Raji (cell line): ENCODE results near the gene ARHGEF28.

Experiments used
- POLR2A ChIP-seq: IDR thresholded peaks from 2 replicates; pipeline ENCODE4 v1.6.1; 2011; ENCODE audit warnings: low read depth, low read length, control low read depth; ENCODE audit not compliant: insufficient read depth

Gene ARHGEF28

GRCh38 chr5:73625944-73626811 is at the start of gene ARHGEF28:
TSS of gene ARHGEF28 (plus strand) at chr5:73626196. CDS start at chr5:73684852, 58,656 bp downstream.
- TF ChIP-seq POLR2A: no peak

DNA sequence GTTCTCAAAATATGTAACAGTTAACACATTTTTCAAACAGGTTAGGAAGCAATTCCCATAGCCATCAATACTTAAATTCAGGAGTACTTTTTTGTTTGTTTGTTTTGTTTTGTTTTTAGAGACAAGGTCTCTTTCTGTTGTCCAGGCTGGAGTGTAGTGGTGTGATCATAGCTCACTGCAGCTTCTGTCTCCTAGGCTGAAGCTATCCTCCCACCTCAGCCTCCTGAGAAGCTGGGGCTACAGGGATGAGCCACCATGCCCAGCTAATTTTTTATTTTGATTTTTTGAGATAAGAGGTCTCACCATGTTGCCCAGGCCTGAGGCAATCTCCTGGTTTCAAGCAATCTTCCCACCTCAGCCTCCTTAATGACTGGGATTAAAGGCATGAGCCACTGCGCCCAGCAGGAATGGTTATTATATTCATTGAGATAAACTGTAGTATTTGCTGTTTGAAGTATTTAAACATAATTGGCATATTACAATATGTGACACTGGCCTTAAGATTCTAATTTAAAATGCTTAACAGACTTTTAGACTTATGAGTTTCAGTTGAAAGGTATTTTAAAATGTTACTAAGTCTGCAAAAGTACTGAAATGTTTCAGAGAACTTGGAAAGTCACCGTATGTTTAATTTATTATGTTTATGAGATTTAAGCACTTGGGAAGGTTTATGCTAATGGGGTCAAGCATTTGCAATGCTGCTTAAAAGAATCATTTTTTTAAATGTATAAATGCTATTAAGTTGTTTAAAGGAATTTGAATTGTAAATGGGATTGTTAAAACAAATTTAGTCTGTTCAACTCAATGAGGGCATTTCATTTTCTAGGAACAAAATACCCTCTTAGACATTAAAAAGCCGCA is 43.5 kb upstream of the ARHGEF28 start:
- no peak for TF ChIP-seq POLR2A

GRCh38 chr5:73587923-73588322 is 38.1 kb upstream of the ARHGEF28 start:
- no peak for TF ChIP-seq POLR2A

GRCh38 chr5:73591102-73591695 is 34.8 kb upstream of the ARHGEF28 start:
- TF ChIP-seq POLR2A: no peak

DNA sequence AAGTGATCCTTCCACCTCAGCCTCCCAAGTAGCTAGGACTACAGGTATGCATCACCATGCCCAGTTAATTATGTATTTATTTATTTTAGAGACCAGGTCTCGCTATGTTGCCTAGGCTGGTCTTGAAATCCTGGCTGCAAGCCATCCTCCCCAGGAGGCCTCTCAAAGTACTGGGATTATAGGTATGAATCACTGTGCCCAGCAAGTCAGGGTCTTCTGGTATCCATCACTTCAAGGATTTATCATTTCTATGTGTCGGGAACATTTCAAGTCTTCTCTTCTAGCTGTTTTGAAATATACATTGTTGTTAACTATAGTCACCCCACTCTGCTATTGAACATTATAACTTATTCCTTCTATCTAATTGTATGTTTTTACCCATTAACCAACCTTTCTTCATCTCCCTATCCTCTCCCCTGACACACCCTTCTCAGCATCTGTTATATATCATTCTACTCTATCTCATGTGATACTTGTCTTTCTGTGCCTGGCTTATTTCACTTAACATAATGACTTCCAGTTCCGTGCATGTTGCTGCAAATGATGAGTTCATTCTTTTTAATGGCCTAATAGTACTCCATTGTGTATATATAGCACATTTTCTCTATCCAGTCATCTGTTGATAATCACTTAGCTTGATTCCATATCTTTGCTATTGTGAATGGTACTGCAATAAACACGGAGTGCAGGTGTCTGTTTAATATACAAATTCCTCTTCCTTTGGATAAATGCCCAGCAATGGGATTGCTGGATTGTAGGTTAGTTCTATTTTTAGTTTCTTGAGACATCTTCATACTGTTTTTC is 34.1 kb upstream of the ARHGEF28 start:
- TF ChIP-seq POLR2A: no peak

DNA sequence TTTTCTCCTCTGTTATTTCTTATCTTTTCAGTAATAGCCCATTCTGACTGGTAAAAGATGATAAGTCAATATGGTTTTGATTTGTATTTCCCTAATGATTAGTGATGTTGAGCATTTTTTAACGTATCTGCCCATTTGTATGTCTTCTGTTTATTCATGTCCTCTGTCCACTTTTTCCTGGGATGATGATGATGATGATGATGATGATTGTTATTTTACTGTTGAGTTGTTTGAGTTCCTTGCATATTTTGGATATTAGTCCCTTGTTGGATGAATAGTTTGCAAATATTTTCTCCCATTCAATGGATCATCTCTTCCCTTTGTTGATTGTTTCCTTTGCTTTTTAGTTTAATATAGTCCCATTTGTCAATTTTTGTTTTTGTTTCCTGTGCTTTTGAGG is 33.4 kb upstream of the ARHGEF28 start:
- no peak for TF ChIP-seq POLR2A

- TF ChIP-seq POLR2A: no peak
These were observed 29.2 kb upstream of the ARHGEF28 start for GRCh38 chr5:73596705-73597328.

DNA sequence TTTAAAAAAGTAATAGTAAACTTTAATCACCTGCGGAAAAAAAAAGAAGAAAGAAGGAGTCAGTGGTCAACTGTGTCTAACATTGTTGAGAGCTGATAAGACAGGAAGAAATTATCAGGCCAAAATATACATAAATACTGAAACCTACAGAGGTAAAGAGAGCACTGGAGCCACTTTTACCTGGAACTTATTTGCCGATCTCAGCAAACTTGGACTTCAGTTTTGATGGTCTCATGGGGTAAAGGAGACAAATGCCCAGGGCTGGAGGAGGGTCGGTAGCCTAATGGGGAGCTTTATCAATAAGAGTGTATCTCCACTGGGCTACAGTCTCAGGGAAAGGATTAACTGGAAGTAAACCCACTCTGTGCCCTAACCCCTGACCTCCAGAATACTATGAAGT is 26.6 kb upstream of the ARHGEF28 start:
- no peak for TF ChIP-seq POLR2A

DNA sequence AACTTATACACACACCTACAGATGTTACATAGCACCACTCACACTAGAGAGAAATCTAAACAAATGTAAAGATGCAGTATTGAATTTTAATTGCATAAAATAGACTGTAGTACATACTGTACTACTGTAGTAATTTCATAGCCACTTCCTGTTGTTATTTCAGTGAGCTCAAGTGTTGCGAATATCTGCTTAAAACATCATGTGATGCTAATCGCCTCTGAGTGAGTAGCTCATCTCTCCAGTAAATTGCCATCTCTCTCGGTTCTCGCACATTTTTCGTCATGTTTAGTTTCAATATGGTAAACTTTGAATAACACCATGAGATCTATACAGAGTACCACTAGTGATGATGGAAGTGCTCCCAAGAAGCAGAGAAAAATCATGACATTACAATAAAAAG is 22.0 kb upstream of the ARHGEF28 start:
- TF ChIP-seq POLR2A: no peak

DNA sequence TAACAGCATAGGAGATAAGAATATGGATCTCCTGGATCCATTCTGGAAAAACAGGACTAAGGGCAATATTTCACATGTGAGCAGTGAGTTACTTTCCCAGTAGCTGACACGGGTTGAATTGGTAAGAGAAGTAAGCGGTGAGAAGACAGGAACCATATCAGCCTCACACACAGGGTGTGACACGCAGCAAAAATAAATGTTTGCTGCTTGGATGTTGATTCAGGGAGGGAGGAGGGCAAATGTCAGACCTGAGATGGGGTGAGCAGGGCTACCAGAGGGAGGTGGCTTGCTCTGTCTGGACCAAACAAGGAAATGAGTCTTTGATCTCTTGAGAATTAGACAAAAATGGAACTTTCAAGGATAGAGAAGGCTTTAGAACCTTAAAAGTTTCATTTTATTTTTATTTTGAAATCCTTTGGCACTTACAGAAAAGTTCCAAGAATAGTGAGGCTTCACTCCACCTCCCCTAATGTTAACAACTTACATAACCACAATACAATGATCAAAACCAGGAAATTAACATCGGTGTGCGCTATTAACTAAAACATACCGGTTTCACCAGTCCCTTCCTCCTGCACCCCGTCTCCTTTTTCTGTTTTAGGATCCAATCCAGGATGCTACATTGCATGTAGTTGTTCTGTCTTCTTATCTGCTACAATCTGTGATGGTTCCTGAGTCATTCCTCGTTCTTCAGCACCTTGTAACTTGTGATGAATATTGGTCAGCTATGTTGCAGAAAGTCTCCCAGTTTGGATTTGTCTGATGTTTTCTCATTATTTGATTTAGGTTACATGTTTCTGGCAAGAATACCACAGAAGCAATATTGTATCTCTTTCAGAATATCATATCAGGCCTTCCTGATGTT is 20.5 kb upstream of the ARHGEF28 start:
- no peak for TF ChIP-seq POLR2A

DNA sequence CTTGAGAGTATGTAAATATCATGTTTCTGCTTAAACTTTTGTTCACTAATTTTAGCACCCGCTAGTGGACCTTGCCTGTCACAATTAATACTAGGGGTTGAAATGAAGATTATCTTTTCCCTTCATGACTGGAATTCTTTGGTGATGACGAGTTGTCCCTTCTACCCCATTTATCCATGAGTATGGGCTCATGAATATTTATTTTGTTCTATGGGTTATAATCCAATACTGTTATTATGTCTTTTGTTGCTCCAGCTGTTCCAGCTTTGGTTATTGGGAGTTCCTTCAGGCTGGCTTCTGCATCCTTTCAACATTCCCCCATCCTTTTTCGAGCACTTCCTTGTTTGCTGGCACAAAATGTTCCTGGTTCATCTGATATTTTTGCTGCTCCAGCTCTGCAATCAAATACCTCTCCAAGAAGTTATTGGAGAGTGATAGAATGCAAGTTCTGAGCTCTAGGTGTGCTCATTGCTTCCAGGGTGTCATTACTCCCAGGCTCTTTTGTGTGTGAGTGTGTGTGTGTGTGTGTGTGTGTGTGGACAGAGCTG is 19.7 kb upstream of the ARHGEF28 start:
- TF ChIP-seq POLR2A: no peak

DNA sequence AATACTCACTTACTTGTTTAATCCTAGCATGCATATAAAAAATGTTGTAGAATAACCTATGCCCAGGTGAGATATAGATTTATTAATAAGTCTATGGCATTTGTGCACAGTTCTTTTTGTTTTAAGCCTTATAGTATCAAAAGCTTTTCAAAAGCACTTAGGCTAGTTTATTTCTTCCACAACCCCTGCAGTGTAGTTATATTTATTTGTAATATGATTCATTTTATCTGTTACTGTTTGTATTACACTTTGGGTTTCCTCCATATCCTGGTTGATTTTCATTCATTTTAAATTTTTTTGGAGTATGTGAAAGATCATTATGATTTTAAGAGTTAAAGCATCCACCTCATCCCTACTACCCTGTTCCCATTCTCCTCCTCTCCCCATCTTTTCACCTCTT is 18.8 kb upstream of the ARHGEF28 start:
- TF ChIP-seq POLR2A: no peak

DNA sequence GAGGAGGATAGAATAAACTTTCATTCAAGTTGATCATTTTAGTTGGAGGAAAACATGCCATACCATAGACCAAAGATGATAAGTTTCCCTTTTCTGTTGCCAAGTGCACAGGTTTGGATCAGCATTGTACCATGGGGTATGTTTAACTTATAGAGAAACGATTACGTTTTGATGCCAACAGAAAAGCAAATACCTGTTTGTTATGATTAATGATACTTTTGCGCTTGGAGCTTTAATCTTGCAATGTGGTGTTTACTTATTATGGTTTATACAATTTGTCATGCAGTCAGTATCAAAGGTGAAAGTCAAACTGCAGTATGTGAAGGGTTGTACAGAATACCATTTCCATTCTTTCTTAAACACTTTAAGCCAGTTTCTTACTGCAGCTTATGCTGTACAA is 13.2 kb upstream of the ARHGEF28 start:
- no peak for TF ChIP-seq POLR2A
